HG03469 (cell line): ENCODE data around the gene TULP4.
"Not testable (repeated sequence)": the region's sequence is repeated elsewhere in the genome, so short reads cannot be mapped to it uniquely, and the experiment has no call there.

Source experiments
- ATAC-seq: cut with Tn5 transposase; IDR thresholded peaks from one replicate; pipeline ENCODE4 v1.9.1; 2021; ENCODE audit warnings: mild to moderate bottlenecking, moderate library complexity, moderate number of reproducible peaks; ENCODE audit not compliant: unreplicated experiment

TULP4 gene

GRCh38 chr6:158292016-158292415 is 20.2 kb upstream of the TULP4 start:
- no peak for ATAC-seq

GRCh38 chr6:158293122-158293521 is 19.1 kb upstream of the TULP4 start:
- no peak for ATAC-seq

GRCh38 chr6:158295976-158296853 is 16.1 kb upstream of the TULP4 start:
- ATAC-seq = not testable (repeated sequence)

GRCh38 chr6:158296854-158297324 is 15.4 kb upstream of the TULP4 start:
- ATAC-seq = not testable (repeated sequence)

DNA sequence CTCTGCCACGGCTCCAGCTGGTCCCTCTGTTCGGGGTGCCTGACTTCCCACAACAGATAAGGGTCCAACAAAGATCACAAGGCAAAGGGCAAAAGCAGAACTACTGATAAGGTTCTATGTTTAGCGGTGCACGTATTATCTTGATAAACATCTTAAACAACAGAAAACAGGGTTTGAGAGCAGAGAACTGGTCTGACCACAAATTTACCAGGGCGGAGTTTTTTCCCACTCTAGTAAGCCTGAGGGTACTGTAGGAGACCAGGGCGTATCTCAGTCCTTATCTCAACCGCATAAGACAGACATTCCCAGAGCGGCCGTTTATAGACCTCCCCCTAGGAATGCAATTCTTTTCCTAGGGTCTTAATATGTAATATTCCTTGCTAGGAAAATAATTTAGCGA is 14.6 kb upstream of the TULP4 start:
- ATAC-seq = not testable (repeated sequence)

DNA sequence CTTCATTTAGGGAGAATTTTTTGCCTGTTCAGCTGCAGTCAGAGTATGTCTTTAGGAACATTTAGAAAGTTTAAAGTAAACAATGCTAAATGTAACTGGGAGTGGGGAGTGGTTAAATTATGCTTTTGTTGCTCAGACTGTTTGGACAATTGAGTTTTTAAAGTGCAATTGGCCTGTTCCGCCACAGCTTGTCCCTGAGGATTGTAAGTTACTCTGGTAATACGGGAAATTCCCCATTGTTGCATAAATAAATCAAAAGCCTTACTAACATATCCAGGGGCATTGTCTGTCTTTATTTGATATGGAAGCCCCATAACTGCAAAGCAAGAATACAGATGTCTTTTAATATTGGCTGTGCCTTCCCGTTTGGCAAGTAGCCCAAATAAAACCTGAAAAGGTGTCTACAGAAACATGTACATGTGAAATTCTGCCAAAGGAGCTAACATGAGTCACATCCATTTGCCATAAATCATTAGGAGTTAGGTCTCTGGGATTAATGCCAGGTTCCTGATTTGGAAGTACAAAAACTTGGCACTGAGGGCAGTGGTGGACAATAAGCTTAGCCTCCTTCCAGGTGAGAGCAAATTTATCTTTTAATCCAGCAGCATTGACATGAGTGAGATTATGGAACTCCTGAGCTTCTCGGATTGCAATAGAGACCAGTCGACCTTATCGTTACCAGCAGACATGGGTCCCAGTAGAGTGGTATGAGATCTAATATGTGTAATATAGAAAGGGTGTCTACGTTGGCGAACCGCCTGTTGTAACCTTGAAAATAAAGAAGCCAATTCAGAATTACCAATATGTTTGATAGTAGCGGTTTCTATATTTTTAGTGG is 11.7 kb upstream of the TULP4 start:
- not testable (repeated sequence) for ATAC-seq

DNA sequence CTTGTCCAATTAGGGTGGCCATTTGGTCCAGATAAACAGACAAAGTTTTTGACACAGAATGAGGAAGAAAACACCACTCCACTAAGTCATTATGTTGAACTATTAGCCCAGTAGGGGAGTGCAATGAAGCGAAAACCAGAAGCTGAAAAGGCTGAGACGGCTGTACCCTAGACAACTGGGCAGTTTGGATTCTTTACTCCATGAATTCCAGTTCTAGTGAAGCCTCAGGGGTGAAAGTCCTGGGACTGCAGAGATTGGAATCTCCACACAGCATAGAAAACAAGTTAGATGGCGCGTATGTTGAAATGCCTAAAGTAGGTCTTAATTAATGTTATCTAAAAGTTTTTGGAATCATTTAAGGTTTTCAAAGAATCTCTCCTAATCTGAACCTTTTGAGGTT is 10.7 kb upstream of the TULP4 start:
- ATAC-seq = not testable (repeated sequence)

DNA sequence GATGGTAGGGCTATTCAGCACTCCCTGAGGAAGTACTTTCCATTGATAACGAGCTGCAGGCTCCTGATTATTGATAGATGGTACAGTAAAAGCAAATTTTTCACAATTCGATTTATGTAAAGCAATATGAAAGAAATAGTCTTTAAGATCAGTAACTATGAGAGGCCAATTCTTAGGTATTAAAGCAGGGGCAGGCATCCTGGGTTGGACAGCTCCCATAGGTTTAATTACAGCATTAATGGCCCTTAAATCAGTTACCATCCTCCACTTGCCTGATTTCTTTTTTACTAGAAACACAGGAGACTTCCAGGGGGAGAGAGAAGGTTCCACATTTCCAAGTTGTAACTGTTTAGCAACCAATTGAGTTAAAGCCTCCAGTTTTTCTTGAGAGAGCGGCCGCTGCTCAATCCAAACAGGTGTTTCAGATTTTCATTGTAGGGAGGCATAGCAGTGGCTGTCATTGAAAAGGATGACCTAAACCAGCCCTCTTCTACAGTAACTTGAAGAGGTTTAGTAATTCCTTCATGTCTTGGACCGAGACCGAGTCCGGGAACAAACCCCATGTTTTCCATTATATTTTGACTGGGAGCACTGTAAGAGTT is 10.0 kb upstream of the TULP4 start:
- ATAC-seq = not testable (repeated sequence)

DNA sequence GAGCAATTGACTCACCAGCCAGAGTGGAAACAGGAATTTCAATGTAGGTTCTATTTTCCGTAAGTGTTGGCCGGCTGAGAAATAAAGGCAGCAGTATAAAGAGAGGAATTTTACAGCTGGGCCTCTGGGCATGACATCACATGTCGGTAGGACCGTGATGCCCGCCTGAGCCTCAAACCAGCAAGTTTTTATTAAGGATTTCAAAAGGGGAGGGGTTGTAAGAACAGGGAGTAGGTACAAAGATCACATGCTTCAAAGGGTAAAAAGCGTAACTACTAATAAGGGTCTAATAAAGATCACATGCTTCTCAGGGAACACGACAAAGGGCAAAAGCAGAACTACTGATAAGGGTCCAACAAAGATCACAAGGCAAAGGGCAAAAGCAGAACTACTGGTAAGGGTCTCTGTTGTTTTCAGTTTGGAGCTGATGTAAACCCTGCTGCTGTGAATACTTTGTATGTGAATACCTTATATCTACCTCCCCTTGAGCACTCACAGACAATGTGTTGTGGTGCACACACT is 9.0 kb upstream of the TULP4 start:
- no peak for ATAC-seq

DNA sequence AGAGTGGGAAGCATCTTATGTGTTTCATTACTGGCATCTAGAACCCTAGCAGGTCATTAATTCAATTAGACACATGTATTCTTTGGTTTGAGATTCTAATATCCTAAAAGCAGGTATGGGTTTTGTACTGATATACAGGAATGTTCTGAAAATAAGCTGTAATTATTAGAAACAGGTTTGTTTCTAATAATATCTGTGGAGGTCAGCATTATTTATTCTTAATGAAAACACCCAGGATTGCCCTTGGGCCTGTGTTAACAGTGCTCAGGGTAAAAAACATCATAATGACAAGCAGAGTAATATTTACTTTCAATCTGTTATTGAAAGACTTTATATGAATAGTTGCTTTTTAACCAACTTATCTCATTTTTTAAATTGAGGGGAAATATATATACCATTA is 8.0 kb upstream of the TULP4 start:
- no peak for ATAC-seq

GRCh38 chr6:158309814-158310213 is 2.5 kb upstream of the TULP4 start:
- no peak for ATAC-seq

DNA sequence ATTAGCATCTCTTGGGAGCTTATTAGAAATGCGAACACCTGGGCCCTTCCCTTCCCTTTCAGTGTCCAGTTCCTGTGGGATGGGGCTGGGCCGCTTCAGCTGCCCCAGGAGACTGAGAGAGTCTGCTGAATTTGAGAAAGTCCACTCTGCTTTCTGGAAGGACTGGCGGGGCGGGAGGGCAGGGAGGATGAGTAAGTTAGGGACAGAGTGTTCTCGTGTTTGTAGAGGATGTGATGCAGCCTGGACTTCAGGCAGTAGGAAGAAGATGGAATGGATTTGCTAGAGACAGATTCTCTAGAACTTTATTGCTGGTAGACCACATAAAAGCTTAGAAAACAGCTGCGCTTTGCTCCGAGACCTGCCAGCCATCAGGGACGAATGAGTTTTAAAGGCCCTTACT is 1.1 kb upstream of the TULP4 start:
- no peak for ATAC-seq

DNA sequence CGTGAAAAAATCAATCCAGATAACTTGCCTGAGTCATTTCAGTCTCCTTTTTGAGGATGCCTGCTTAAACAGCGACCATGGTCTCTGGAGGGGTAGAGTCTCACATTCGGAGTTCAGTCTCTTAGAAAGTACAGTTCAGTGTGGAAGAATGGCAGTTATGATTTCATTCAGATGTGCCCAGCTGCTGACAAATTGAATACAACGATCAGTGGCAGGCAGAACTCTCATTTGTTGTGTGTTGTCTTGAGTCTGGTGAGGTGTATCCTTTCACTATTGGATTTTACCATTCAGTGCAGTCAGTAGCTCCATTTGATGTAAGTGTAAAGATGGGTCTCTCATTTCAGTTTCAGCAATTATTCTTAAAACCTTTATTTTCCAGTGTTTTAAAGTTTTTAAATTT is 639 bp upstream of the TULP4 start:
- no peak for ATAC-seq

GRCh38 chr6:158312672-158313397 is 570 bp downstream of the TULP4 start:
- ATAC-seq = no peak

DNA sequence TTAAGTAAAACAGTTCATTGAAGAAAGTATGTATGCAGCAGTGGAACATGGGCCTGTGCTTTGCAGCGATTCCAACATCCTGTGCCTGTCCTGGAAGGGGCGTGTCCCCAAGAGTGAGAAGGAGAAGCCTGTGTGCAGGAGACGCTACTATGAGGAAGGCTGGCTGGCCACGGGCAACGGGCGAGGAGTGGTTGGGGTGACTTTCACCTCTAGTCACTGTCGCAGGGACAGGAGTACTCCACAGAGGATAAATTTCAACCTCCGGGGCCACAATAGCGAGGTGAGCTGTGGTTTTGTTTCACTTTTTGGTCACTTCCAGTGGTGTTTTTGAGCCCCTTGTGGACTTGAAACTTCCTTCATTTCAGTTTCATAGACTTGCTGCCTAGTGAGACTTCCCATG is 1.7 kb downstream of the TULP4 start:
- peak; percentile 54 for ATAC-seq

DNA sequence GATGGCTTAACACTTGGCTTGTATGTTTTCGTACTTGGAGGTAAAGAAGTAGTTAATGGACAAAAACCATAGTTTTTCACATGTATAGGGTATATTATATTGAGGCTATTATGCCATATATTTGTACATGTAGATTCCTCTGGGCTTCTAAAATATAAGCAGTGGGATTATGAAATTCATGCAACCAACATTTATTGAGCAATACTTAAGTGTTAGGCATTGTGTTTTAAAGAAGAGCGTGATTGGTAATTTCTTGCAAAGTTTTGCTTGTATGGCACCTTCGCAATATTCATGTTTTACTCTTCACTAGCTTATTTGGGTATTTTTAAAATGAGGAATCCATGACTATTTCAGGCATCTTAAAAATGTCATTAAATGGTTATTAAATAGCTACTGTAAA is 2.5 kb downstream of the TULP4 start:
- ATAC-seq = no peak

DNA sequence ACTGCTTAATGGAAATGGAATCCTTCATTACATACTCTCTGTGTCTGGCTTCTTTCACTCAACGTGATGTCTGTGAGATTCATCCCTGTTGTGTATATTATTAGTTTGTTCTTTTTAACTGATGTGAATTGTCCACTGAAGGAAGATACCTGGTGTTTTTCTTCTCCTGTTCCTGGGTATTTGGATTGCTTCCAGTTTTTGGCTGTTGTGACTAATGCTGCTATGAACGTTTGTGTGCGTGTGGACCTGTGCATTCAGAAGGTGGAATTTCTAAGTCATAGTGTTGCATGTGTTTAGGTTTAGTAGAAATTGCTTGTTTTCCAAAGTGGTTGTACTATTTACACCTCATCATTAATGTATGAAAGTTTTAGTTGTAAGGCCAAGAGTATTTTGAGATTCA is 3.8 kb downstream of the TULP4 start:
- ATAC-seq = no peak

DNA sequence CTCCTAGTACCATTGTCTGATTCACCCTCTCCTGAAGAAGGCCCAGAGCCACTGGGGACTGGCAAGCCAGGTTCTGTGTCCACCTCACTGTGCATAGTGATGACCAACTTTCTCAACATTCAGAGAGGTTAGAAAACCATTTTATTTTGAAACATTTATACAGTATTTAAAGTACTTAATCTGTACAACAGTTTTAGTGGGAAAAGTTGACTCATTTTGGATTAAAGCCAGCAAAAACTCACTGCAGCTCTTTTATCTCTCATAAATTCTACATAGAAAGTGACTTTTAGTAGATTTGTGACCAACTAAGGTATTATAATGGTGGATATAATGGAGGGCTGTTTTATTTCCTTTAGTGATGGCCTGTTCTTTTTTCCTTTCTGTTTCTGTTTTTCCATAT is 9.7 kb downstream of the TULP4 start:
- no peak for ATAC-seq

DNA sequence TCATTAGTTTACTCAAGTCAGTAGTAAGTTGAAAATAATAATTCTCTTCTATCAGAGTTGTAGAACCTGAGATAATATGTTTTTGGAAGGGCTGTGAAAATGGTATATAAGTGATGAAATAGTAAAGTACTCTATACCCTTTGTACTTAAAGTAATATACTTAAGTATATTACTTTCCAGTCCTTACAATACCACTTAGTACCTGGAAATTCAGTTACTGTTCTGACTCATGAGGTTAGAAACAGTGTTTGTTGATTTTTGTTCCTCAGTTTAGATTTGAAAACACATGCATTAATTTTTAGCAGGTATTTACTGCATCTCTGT is 10.1 kb downstream of the TULP4 start:
- no peak for ATAC-seq

DNA sequence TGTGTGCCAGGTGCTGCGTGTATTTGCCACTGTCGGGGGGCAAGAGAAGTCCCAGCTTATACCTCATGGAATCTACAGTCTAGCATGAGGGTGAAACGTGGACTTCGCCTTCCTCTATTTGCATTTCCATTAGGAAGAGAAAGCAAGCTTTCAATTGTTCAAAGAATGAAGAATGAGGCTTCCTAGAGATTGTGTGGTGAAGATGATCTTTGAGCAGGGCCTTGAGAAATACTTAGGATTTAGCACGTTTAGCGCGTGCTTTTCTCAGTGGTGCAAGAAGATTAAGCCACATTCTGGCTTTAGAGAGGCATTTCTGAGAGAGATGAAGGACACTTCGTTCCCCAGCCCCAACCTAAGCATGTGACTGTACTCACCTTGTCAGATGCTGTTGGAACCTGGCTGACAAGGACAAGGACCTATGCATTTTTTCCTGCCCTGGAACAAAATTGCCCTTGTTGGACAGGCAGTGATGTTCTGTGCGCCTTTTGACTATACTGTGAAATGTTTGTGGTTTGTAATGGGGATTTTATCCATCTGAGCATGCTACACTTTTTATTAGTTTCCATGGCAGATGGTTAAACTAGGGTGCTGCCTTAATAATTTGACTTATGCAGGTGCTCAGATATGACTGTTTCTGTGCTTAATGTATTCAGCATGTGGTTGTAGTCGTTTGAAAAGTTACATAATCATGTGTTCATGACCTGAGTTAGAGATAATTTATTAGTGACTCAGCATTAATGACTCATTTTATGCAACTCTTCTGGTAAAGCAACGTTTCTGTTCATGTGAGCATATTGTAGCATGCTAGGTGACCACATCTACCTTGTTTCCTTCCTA is 10.7 kb downstream of the TULP4 start:
- peak; percentile 64 for ATAC-seq
